G401.6 (cell line): ENCODE data around the gene NINJ1.
"Not testable (repeated sequence)": the region's sequence is repeated elsewhere in the genome, so short reads cannot be mapped to it uniquely, and the experiment has no call there.

Experiments
- FAIRE-seq: peaks from 2 replicates; lab custom pipeline; 2012; peaks lifted over from hg19 to GRCh38; lab: Jason Lieb, UNC

The NINJ1 gene

DNA sequence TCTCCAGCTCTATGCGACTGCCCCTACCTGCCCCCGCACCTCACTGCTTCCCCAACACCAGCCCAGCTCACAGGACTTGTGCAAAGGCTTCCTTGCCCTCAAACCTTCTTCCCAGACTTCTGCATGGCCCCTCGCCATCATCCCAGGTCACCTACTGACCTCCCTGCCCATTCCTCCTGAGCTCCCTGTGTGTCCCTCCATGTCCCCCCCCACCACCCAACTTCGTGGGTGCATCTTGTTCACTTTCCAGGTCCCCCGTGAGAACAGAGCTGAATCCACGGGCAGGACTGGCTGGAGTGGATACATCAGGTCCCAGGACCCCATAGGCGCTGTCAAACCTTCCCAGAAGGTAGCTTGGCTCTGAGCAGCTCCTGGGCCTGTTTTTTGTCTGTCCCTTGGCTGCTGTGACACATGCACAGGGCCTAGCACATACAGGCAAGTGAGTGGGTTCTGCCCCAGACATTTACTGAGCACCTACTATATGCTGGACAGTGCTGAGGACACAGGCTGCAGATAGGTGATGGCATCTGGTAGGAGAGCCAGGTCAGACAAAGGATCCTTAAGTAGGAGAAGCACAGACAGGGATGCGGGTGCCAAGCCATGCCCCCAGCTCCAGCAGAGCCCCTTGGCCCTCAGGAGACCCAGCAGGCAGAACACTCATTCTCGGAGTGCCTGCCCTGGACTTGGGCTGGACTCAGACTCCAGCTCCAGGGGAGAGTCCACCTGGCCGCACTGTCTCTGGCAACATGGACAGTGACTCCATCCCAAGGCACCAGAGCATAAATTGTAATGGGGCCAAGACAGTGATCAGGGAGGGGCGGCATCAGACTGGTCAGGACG, 15.0 kb downstream of the NINJ1 start:
- FAIRE-seq: no peak

DNA sequence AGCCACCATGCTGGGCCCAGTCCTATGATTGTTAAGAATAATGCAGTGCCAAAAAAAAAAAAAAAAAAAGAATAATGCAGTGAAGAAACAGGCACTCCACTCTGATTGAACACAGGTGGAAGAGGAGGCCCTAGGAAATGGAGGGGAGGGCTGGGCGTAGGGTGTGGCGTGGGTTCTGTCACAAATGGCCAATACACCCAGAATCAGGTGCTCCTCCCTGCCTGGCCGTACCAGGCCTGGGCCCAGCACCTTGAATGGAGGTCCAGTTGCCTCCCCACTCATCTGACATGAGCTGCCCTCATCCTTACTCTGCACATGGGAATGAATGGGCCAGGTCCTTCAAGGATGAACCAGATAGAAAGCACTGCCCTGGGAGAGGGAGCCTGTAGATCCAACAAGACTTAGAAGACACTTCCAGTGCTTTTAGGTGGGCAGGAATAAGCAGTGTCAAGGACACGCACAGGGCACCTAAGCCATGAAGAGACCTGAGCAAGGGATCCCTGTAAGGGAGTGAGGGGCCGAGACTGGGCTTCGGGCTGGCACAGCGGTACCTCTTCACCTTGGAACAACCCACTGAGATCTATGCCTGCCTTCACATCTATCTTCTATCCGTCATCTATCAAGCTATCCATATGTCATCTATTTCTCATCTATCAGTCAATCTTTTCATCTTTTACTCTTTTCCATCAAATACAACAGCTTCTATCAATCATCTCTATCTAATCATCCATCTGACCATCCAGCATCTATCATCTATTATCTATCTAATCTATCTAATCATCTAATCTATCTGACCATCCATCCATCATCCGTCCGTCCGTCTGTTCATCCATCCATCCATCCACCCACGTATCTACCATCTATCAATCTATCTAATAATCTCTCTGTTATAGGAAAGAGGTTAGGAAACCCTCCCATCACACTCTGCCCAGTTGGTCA, 15.9 kb downstream of the NINJ1 start:
- FAIRE-seq: no peak

DNA sequence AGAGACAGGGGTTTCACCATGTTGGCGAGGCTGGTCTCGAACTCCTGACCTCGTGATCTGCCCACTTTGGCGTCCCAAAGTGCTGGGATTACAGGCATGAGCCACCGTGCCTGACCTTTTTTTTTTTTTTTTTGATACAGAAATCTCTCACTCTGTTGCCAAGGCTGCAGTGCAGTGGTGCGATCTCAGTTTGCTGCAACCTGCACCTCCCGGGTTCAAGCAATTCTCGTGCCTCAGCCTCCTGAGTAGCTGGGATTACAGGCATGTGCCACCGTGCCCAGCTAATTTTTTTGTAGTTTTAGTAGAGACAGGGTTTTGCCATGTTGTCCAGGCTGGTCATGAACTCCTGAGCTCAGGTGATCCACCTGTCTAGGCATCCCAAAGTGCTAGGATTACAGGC, 16.5 kb downstream of the NINJ1 start:
- FAIRE-seq: not testable (repeated sequence)

DNA sequence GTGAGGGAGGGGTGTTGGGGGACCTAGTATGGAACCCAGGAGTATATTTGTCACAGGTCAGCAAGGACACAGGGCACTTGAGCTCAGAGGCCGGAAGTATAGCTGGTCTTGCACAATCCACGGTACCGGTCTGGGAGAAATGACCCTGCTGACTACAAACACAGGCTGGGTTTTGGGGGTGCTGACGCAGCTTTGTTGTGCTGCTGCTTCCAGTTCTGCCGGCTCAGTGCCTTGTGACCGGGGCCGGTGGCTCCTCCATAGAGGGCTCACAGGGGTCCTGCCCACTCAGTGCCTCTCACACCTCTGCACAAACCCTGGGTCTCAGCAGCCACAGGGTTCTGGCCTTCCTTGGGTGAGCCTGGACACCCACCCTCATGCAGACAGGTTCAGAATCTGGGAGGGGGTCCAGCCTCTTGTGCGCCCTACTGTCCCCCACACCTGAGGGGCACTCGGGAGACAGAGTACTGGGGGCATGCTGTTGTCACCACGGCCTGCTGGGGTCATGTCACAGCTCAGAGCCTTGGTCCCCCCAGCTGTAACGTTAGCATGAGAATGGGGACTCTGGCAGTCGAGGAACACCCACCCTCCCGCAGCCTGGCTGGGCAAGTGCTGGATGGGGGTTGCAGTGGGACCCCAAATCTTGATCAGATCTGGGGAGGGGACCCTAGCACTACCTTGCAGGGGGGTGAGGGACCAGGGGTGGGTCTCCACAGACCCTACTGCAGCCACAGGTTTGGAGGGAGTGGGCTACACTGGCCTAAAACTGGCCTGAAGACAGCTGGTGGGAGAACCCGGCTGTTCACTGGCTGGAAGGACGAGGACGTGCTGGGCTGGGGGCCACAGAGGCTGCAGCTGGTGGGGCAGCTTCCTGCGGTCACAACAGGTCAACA, 17.7 kb downstream of the NINJ1 start:
- no peak for FAIRE-seq

DNA sequence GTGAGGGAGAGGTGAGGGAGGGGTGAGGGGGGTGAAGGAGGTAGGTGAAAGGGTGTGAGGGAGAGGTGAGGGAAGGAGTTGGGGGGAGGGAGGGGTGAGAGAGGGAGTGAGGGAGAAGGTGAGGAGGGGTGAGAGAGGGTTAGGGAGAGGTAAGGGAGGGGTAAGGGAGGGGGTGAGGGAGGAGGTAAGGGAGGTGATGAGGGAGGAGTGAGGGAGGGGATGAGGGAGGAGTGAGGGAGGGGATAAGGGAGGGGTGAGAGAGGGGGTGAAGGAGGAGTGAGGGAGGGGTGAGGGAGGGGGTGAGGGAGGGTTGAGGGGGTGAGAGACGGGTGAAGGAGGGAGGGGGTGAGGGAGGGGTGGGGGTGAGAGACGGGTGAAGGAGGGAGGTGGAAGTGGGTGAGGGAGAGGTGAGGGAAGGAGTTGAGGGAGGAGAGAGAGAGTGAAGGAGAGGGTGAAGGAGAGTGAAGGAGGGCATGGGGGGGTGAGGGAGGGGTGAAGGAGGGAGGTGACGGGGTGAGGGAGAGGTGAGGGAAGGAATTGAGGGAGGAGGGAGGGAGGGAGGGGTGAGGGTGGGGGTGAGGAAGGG, 18.5 kb downstream of the NINJ1 start:
- no peak for FAIRE-seq

DNA sequence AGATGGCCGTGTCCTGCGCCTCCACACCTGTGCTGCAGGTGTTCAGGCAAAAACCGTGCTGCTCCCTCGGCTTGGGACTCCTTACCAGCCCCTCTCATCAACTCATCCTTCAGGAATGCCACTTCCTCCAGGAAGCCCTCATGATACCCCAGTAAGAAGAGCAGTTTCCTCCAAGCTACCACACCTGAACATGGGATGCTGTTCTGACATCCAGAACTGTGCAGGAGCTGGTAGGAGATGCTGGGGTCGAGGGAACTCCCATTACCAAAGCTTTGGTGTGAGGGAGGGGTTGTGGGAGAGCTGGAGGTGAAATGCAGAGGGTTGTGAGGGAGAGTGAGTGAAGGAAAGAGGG, 19.1 kb downstream of the NINJ1 start:
- no peak for FAIRE-seq

DNA sequence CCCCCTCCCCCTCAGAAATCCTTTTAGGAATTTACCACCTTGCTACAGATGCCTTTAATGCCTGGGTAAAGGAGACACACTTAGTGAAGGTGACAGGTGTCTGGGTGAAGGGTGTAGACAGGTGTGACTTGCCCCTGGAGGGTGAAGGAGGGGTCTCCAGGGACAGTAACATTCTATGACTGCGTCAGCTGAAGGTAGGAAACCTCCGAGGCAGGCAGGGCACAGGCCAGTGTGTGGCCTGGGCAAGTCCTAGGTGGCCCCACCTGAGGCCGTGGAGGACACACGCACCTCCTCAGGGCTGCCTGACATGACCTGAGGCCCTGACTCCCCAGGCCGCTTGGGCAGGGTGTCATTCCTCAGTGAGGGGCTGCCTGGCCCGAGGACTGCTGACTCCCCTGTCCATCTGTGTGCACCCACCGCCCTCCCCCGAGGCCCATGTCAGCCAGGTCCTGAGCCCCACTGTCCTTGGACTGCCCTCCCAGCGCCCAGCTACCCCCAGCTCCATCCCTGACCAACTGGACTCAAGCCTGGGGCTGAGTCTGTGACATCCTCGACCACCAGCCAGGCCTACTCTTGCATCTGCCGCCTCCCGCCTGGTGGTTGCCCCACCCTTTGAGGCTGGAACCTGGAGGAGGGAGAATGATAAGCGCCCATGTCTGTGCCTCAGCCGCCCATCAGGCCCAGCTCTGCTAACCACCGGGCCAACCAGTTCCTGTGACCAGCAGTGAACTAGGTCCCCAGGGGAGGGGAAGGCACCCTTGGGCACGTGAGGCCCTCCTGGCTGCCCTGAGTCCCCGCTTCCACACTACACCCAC, 19.7 kb downstream of the NINJ1 start:
- no peak for FAIRE-seq

DNA sequence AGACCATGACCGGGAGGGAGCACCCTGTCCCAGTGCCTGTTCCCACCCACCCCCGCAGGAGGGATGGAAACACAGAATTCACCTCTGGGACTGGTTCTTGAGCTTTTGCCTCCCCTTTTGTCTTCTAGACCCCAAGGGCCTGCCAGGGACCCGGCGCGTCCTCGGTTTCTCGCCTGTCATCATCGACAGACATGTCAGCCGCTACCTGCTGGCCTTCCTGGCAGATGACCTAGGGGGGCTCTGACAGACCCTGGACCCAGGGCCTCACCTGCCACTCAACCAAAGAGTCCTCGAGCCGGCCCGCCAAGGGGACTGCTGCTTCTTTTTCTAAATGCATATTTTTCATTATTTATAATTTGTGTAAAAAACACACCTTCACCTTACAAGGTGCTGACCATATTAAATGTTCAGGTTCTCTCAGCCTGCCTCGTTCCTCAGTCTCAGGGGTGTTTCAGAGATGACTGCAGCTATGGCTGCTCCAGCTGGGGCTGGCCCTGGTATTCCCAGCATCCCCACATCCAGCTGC, 21.1 kb downstream of the NINJ1 start:
- no peak for FAIRE-seq

DNA sequence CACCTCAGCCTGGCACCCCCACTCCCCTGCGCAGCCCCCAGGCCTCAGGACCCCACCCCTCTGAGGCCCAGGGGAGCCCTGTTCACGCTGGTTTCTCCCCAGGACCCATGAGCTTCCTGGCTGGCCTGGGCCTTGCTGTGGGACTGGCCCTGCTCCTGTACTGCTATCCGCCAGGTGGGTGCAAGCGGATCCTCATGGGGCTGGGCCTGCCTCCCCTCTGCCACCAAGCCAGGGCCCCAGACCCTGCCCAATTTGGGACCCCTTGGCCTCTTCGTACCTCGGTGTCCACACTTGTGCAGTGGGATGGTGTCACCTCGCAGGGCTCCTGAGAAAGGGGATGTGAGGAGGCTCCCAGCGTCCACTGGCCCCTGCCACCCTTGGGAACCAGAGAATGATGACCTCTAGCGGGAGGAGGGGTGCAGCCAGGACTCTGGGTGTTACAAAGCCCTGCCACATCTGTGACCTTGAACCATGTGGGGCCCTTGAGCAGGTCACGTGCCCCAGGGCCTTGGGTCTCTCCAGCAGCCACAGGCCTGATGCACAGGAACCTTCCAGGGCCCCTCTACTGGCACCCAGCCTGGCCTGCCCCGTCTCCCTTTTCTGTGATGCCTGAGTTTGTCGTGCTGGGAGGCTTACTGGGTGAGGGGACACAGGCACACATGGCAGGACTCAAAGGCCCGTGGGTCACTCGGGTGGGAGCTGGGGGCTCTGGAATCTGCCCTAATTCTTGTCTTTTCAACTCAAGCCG, 21.8 kb downstream of the NINJ1 start:
- no peak for FAIRE-seq

DNA sequence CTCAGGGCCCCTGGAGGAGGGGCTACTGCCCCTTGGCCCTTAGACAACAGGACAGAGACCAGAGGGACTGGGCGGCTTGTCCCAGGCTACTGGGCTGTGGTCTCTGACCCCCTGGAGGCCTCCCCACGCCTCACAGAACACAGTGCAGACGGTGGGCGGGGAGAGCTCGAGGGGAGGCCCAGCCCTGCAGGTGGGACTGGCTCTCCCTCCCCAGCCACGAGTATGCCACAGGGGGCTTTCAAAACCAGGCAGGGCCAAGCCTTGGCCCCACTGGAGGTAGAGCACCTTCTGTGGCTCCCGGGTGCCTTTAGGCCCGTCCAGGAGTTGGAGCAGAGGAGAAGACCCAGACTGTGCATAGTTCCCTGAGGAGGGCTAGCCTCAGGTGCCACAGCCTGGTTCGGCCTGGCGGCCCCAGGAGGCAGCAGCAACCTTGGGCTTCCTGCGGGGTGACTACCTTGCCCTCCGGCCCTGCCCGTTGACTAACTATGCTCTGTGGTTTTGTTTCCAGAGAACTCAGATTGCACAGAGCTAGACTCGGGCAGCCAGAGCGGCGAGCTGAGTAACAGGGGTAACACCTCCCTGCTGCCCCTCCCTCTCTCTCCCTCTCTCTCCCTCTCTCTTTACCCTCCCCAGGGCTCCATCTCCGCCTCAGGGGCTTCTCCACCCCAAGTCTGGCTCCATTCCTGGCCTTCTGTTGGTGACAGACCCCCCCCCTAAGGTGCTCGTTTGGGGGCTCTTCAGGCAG, 22.5 kb downstream of the NINJ1 start:
- FAIRE-seq: no peak

DNA sequence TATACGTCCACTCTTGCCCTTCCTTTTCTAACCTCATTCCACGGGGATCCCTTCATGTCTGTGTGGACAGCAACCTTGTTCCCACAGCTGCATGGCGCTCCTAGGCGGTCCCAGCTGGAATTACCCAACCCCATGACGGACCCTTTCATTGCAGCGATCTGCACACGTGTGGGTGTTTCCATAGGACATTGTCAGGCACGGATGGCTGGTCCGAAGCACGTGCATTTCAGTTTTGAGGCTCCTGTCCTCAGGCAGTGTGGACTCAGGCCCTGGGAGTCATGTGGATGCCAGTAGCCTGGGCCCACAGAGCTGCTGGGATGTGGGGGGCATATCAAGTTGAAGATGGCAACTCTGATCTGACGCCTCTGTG, 23.1 kb downstream of the NINJ1 start:
- no peak for FAIRE-seq

DNA sequence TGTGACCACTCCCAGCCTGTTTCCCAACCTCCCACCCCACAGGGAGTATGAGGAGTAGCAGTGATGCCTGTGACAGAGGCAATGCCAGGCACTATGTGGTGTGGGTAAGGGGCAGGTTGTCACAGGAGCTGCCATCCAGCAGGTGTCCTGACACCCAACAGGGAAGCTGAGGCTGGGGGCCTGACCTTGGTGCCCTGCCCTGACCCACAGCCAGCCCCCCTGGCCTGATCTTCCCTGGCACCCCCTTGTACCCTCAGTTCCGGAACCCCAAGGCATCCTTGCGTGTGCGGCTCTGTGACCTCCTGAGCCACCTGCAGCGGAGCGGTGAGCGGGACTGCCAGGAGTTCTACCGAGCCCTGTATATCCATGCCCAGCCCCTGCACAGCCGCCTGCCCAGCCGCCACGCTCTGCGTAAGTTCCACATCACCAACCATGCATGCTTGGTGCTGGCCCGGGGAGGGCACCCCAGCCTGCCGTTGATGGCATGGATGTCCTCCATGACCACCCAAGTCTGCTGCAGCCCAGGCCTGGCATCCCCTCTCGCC, 23.7 kb downstream of the NINJ1 start:
- no peak for FAIRE-seq

DNA sequence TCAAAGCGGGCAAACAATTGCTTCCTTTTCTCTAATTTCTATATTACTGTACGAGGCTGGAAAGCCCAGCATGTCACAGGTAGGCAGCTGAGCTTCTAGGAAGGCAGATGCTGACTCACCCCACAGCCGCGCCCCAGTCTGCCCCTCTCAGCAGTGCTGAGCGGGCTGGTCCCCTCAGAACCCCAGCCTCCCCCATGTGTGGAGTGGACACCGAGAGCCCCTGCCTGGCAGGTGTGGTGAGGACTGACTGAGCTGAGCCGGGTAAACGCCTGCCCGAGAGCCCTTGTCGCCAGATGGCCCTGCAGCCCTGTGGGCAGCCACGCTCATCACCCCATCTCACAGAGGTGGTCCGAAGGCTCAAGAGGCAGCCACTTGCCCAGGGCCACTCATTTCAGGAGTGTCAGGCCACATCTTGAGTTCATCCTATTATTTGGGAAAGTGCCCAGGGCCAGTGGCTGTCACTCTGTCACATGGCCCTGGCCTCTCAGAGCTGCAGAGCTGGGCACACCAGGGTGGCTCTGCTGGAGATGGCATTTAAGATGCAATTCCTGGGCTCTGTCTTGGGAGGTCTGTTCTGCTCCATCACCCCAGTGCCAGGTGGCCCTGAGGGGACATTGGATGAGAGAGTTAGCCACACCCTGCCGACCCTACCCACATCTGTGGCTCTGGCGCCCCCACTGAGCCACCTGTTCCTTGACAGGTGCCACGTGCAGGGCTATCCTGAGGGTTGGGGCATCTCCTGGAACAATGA, 25.6 kb downstream of the NINJ1 start:
- FAIRE-seq: no peak

DNA sequence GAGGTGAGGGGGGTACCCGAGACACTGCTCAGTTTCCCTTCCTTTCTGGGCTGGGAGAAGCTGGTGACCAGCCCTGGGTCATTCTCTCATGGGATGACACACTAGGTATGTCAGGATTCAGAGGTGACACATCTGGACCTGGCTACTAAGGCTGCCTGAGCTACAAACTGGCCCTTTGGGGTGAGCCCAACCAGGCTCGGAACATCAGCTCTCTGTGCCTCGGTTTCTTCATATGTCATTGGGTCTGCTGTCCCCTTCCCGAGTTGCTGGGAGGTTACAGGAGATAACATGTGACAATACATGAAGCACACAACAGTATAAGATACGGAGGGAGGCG, 26.3 kb downstream of the NINJ1 start:
- no peak for FAIRE-seq

DNA sequence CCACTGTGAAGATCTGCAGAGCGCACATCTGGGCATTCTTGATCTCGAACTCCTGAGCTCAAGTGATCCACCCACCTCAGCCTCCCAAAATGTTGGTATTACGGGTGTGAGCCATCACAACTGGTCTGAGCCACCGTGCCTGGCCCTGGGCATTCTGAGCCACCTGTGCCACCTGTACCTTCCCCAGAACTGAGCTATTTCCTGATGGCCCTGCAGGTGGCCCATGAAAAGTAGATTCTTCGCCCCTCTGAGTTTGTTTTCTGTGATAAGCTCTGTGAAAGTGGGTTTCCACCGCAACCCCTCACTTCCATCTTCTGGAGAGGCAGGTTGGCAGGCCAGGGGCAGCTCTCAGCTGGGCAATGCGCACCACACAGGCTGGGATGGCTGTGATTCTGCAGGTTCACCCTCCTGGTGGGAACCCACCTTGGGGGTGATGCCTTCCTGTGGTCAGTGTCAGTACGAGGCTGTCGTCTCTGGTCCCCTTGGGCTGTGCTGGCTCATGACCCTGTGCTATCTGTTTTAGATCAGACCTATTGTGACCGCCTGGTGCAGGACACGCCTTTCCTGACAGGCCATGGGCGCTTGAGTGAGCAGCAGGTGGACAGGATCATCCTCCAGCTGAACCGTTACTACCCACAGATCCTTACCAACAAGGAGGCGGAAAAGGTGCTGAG, 26.8 kb downstream of the NINJ1 start:
- no peak for FAIRE-seq

DNA sequence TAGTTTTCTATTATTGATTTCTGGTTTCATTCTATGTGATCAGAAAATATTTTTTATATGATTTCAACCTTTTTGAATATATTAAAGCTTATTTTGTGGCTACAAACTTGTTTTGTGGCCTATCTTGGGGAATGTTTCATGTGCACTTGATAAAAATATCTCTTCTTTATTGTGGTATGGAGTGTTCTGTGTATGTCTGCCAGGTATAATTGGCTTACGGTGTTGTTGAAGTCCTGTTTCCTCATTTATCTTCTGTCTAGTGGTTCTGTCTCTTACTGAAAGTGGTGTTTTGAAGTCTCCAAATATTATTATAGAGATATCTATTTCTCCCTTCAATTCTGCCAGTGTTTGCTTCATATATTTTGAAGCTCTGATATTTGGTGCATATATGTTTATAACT, 28.4 kb downstream of the NINJ1 start:
- no peak for FAIRE-seq

DNA sequence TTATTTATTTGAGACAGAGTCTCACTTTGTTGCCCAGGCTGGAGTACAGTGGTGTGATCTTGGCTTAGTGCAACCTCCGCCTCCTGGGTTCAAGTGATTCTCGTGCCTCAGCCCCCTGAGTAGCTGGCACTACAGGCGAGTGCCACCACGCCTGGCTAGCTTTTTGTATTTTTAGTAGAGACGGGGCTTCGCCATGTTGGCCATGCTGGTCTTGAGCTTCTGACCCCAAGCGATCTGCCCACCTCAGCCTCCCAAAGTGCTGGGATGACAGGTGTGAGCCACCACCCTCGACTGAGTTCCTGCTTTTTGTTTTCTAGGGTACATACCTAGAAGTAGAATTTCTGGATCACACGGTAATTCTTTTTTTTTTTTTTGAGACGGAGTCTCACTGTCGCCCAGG, 33.0 kb downstream of the NINJ1 start:
- FAIRE-seq: not testable (repeated sequence)

DNA sequence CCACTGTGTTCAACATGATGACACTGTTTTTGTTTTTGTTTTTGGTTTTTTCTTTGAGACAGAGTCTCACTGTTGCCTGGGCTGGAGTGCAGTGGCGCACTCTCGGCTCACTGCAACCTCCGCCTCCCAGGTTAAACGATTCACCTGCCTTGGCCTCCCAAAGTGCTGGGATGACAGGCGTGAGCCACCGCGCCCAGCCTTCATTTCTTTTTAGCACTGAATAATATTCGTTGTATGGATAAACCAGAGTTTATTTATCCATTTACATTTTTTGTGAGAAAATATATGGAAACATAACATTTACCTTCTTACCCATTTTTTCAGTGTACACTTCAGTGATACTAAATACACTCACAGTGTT, 33.8 kb downstream of the NINJ1 start:
- no peak for FAIRE-seq
